ENCODE measurements around the gene TSPAN11.

Gene TSPAN11

DNA sequence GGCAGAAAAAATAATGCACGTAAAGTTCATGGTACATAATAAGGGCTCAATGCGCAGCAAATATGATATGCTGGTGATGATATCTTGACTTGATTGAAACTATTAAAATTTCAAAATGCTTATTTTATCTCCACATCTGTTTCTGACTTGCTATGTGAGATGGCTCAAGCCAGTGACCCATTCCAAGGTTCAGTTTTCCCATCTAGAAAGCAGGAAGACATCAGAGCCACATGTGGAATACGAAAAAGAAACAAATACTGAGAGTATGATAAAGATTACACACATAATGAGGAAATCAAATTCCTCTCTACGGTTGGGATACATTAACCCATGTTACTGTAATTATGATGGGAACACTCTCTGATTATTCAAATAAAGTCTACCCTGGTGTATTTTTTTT lies 24.0 kb upstream of the TSPAN11 start:
- Mint-ChIP-seq H3K4me3 (no peak overlapping the region), H3K9me3 (no peaks in the 10 kb centered on the region), H3K4me1 (ENCODE audit: low read depth) (no peaks in the 10 kb centered on the region), H3K36me3 (ENCODE audit: low read depth) (no peaks in the 10 kb centered on the region), H3K27ac (no peak overlapping the region), H3K27me3 (peaks cover 16% of the 10 kb centered on the region)

DNA sequence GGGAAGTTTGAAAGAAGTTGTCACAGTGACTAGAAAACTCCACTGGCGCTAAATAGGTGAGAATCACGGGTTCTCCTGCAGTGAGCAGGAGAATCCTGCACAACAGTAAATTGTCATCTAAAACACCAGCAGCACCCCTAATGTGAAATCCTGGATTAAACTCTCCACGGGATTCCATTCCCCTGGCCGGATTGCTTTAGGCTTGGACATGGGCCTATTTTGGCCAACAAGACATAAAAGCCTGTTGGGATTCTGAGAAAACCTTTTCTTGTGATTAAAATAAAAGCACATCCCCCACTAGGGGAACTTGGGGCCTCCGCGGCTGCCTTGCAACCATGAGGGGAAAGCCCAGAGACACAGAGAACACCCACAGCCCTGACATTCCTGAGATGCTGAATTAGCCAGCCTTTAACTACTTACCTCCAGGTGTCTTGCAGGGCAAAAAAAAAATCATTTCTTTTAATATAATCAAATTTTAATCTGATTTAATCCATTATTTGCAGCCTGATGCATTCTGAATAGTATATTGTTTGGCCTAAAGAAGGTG lies 21.0 kb upstream of the TSPAN11 start:
- Mint-ChIP-seq H3K27me3 (peaks cover 17% of the 10 kb centered on the region), H3K27ac (no peak overlapping the region), H3K4me3 (no peak overlapping the region), H3K36me3 (ENCODE audit: low read depth) (no peaks in the 10 kb centered on the region), H3K4me1 (ENCODE audit: low read depth) (no peaks in the 10 kb centered on the region), H3K9me3 (no peaks in the 10 kb centered on the region)

DNA sequence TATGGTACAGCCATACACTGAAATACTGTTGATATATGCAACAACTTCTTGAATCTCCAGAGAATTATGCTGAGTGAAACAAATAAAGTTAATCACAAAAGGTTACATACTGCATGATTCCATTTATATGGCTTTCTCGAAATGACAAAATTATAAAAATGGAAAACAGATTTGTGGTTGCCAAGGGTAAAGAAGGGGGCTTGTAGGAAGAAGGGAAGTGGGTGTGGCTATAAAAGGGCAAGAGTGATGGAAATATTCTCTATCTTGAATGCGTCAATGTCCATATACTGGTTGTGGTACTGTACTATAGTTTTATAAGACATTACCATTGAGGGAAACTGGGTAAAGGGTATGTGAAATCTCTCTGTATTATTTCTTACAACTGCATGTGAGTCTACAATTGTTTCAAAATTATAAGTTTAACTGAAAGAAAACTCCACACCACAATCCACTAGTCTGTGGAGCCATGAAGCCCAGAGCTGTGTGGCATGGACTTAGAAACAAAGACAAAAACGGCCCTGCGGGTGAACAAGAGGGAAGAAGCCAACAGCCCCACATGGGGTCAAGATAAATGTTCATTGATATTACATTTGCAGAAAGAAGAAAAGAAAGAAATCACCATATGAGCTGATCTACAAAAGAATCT lies 18.3 kb upstream of the TSPAN11 start:
- Mint-ChIP-seq H3K27ac (no peak overlapping the region), H3K4me1 (ENCODE audit: low read depth) (no peaks in the 10 kb centered on the region), H3K9me3 (no peaks in the 10 kb centered on the region), H3K4me3 (no peak overlapping the region), H3K27me3 (peaks cover 16% of the 10 kb centered on the region), H3K36me3 (ENCODE audit: low read depth) (no peaks in the 10 kb centered on the region)

DNA sequence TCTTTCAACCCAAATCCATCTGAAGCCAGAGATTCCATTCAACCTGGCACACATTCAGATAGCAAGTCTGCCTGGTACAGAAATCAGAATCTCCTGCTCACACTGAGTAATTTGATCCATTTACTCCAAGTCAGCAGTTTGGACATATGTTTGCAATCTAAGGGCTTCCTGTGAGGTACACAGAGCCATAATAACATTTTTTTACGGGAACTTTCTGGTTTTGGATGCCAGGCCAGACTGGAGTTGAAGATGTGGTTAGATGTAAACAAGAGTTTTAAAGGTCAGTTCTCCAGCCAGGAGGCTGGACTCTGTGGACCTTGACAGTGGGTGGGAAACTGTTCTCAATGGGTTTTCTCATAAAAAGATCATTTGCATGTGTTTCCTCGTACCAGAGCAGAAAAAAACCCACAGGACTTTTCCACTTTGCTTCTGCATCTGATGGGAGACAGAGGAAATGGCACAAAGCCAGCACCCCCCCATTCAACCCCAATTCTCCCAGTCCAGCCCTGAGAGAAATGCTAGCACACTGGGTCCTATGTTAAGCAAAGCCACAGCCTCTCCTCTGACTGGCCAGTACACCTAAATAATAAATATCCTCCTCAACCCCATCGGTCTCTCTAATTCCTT lies 17.7 kb upstream of the TSPAN11 start:
- Mint-ChIP-seq H3K9me3 (no peaks in the 10 kb centered on the region), H3K4me3 (no peak overlapping the region), H3K27ac (no peak overlapping the region), H3K36me3 (ENCODE audit: low read depth) (no peaks in the 10 kb centered on the region), H3K27me3 (peaks cover 20% of the 10 kb centered on the region), H3K4me1 (ENCODE audit: low read depth) (no peaks in the 10 kb centered on the region)

DNA sequence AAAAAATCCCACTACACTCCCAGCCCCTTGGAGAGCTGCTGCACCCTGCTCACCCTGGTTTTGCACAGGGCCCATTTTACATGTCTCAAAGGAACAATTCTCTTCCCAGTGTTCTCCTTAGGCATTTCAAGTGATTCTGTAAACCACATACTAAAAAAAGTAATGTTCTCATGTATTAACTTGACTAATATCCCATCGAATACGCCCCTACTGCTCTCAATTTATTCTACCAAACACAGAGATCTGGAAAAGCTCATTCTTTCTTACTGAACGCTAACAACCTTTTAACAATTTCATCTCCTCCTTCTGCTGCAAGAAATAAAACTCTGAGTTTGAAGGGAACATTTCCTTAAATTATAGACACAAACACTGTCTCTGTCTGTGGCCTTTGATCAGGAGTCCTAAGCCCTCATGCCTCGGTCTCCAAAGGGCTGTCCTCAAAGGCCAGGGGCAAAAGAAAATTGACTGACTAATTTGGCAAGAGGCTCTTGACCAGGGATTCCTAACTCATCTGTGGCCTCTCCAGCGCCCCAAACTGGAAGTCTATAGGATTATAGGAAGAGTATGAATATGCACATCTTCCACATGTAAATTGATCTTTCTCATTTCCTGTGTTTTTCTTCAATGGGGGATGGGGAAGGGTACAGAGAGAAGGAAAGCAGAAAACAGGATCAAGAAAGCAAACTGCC lies 17.1 kb upstream of the TSPAN11 start:
- peaks cover 23% of the 10 kb centered on the region for H3K27me3 Mint-ChIP-seq
- H3K9me3 Mint-ChIP-seq = no peaks in the 10 kb centered on the region
- H3K27ac Mint-ChIP-seq = no peak overlapping the region
- H3K4me3 Mint-ChIP-seq = no peak overlapping the region
- H3K36me3 Mint-ChIP-seq (ENCODE audit: low read depth) = no peaks in the 10 kb centered on the region
- no peaks in the 10 kb centered on the region for H3K4me1 Mint-ChIP-seq (ENCODE audit: low read depth)

DNA sequence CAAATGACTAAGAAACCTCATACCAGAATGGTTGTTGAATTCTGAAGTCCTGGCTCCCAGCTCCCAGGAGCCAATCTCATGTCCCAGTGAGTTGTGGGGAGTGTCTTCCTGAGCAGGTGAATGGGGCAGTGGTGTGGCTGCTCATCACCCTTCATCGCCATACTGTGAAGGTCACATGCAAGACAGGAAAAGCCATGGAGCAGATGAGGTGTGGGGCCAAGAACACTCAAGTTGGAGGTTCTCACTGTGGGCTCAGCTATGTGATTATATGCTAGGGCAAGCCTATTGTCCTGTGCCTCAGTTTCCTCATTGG lies 16.6 kb upstream of the TSPAN11 start:
- Mint-ChIP-seq H3K4me3 (no peak overlapping the region), H3K27ac (no peak overlapping the region), H3K9me3 (no peaks in the 10 kb centered on the region), H3K4me1 (ENCODE audit: low read depth) (no peaks in the 10 kb centered on the region), H3K36me3 (ENCODE audit: low read depth) (no peaks in the 10 kb centered on the region), H3K27me3 (peaks cover 23% of the 10 kb centered on the region)

DNA sequence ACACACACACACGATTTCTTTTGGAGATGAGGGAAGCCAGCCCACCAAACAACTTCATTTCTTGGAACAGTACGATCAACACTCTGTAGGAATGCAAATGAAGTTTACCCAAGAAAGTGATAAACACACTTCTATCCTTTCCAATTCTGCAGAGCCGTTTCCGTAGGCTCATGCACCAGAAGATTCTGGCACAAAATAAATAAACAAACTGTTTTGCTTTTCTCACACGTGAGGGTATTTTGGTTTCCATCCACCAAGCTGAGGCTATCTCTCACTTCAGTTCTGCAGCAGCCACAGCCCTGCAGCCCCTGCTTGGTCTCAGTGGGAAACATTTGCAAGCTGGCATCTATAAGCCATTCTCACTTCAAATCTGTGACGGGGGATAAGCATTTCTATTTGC lies 15.3 kb upstream of the TSPAN11 start:
- Mint-ChIP-seq H3K27ac (no peak overlapping the region), H3K9me3 (no peaks in the 10 kb centered on the region), H3K27me3 (peaks cover 23% of the 10 kb centered on the region), H3K36me3 (ENCODE audit: low read depth) (no peaks in the 10 kb centered on the region), H3K4me3 (no peak overlapping the region), H3K4me1 (ENCODE audit: low read depth) (no peaks in the 10 kb centered on the region)

DNA sequence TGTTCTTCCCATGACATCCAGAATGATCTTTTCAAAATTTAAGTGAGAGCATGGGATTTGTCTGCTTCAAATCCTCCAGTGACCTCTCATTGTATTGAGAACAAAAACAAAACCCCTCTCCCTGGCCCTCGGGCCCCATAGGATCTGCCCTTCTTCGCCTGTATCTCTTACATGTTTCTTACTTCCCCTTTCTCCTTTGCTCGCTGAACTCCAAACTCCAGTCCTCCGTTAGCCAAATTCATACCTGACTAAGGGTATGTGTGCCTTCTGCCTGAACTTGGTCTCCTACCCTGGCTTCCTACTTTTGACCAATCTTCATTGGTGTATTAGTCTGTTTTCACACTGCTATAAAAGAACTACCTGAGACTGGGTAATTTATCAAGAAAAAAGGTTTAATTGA lies 13.2 kb upstream of the TSPAN11 start:
- H3K4me3 Mint-ChIP-seq = no peak overlapping the region
- H3K4me1 Mint-ChIP-seq (ENCODE audit: low read depth) = no peaks in the 10 kb centered on the region
- H3K27me3 Mint-ChIP-seq = peaks cover 24% of the 10 kb centered on the region
- H3K9me3 Mint-ChIP-seq = no peaks in the 10 kb centered on the region
- no peak overlapping the region for H3K27ac Mint-ChIP-seq
- H3K36me3 Mint-ChIP-seq (ENCODE audit: low read depth) = no peaks in the 10 kb centered on the region

DNA sequence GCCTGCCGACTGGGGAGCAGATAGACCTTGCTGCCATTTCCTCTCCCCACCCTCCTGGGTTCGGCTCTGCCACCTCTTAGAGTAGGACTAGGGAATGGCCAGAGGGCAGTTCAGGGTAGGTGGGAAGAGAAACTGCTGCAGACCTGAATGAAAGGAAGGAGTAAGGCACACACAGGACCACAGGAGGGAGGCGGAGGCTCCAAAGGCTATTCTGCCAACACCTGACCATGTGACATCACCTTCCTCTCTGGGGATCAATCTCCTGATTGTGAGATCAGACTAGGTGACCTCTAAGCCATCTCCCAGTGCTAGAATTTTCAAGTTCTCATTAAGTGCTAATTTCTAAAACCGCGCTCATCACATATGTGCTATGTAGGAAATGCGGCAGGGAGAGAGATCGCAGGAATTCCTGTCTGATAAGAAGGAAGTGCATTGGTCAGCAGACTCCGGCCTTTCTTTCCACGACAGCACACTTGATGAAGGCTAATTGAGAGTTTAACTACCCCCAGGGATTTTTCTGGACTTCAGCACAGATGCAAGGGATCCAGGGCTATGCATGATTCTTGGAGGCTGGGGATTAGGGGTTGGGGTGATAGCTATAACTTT lies 11.5 kb upstream of the TSPAN11 start:
- peaks cover 19% of the 10 kb centered on the region for H3K27me3 Mint-ChIP-seq
- H3K4me1 Mint-ChIP-seq (ENCODE audit: low read depth) = no peaks in the 10 kb centered on the region
- no peaks in the 10 kb centered on the region for H3K36me3 Mint-ChIP-seq (ENCODE audit: low read depth)
- H3K27ac Mint-ChIP-seq = no peak overlapping the region
- no peak overlapping the region for H3K4me3 Mint-ChIP-seq
- H3K9me3 Mint-ChIP-seq = no peaks in the 10 kb centered on the region

DNA sequence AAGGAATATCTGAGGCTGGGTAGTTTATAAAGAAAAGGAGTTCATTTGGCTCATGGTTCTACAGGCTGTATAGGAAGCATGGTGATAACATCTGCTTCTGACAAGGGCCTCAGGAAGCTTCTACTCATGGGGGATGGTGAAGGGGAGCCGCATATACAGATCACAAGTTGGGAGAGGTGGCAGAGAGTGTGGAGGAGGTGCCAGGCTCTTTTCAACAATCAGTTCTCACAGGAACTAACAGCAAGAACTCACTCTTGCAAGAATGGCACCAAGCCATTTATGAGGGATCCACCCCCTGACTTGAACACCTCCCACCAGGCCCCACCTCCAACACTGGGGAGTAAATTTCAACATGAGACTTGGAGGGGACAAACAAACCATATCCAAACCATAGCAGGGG lies 3.5 kb upstream of the TSPAN11 start:
- Mint-ChIP-seq H3K4me3 (no peak overlapping the region), H3K9me3 (no peaks in the 10 kb centered on the region), H3K27ac (no peak overlapping the region), H3K4me1 (ENCODE audit: low read depth) (no peaks in the 10 kb centered on the region), H3K27me3 (peaks cover 36% of the 10 kb centered on the region), H3K36me3 (ENCODE audit: low read depth) (no peaks in the 10 kb centered on the region)

DNA sequence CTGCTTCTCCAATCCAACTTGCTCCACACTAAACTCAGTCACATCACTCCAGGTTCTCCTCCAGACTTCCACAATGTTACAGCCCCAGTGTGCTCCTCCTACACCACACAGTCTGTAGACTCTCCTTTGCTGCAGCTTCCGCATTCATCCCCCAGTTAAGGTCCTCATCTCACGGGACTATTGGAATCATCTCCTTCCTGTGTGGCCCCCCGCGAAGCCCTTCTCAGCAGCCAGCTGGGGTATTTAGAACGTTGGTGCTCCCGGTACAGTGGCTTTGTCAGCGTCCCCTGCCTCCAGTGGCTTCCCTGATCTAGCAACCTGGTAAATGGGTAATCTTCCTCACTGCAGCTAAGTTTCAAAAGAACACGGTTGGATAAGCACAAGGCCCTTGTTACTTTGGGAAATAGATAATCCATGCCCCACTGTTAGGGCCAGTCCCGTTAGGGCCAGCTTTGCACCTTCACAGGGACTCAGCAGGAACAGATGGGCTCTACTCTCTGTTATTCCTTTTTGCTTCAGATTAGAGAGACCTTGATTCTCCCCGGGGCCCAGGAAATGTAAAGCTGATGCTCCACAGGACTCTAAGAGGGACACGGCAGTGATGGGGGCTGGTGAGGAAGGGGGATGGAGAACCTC lies 823 bp upstream of the TSPAN11 start:
- Mint-ChIP-seq H3K9me3 (no peaks in the 10 kb centered on the region), H3K27me3 (peaks cover 52% of the 10 kb centered on the region), H3K27ac (no peak overlapping the region), H3K36me3 (ENCODE audit: low read depth) (no peaks in the 10 kb centered on the region), H3K4me3 (no peak overlapping the region), H3K4me1 (ENCODE audit: low read depth) (no peaks in the 10 kb centered on the region)

DNA sequence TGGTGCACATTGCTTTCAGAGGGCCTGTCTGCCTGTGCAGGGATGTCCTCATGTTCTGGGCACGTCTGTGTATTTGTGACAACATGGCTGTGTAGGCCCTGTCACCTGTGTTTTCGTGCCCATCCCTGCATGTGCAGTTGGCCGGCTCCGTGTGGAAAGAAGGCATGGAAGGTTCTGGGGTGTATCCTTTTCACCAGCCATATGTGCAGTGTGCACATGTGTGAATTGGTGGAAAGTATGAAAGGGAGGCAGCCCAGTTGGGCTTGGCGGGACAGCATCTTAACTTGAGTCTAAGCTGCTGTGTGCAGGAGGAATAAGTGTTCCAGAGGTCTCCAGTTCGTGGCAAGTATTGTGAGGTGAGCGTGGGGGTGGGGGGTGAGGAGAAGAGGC lies 669 bp downstream of the TSPAN11 start:
- no peaks in the 10 kb centered on the region for H3K36me3 Mint-ChIP-seq (ENCODE audit: low read depth)
- no peak overlapping the region for H3K27ac Mint-ChIP-seq
- H3K27me3 Mint-ChIP-seq = peaks cover 52% of the 10 kb centered on the region
- H3K4me1 Mint-ChIP-seq (ENCODE audit: low read depth) = no peaks in the 10 kb centered on the region
- no peaks in the 10 kb centered on the region for H3K9me3 Mint-ChIP-seq
- H3K4me3 Mint-ChIP-seq = no peak overlapping the region

DNA sequence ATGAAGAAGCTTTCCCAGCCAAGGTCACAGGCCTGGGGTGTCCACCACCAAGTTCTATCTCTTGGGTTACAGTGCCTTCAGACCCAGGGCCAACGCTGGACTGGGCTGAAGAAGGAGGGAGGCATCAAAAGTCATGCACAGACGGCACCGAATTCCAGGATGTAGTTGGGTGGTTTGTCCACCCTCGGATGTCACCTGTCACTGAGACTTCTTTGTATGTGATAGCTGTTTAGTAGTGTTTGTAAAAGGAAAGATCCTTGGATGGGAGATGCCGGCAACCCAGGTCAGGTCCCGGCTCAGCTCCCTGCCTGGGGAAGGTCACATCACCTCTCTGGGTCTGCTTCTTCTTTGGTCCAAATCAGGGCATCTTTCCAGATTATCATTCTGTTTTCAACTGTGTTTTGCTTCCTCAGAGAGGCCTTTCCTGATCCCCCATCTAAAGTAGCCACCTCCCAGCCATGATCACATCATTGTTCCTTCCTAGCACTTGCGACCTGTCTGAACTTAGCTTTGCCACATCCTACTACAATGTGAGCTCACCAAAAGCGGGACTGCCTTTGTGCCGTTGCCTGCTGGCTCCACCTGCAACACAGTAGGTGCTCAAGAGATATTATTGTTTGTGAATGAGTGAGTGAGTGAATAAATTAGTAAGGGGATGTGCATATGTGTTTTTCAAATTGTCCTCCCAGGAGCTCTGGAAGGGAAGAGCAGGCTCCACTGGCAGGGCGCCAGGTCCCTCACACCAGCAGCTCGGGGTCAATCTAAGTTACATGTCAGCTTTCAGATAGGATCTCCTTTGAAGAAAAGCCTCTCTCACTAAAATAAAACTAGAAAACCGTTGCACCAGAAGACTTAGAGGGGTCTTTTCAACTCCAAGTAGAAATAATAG lies 2.1 kb downstream of the TSPAN11 start:
- H3K27me3 Mint-ChIP-seq = peaks cover 48% of the 10 kb centered on the region
- no peaks in the 10 kb centered on the region for H3K9me3 Mint-ChIP-seq
- H3K4me1 Mint-ChIP-seq (ENCODE audit: low read depth) = no peaks in the 10 kb centered on the region
- no peak overlapping the region for H3K4me3 Mint-ChIP-seq
- H3K27ac Mint-ChIP-seq = no peak overlapping the region
- no peaks in the 10 kb centered on the region for H3K36me3 Mint-ChIP-seq (ENCODE audit: low read depth)

DNA sequence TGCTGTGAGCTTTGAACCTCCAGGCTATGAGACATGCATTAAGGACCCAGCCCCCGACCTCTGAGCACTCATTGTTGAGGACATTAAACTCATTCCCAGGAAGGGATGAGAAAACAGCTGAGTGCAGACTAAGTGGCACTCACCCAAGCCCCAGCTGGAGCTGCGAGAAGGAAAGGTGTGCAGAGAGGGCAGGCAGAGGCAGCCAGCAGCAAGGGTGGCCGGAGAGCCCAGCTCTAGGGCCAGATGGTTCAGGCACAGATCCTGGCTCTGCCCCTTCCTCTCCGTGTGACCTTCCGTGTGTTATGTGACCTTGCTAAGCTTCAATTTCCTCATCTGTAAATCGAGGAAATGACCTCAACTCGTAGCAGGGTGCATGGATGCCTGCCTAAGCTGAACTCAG lies 3.7 kb downstream of the TSPAN11 start:
- H3K27me3 Mint-ChIP-seq = peaks cover 39% of the 10 kb centered on the region
- no peak overlapping the region for H3K4me3 Mint-ChIP-seq
- H3K27ac Mint-ChIP-seq = no peak overlapping the region
- H3K4me1 Mint-ChIP-seq (ENCODE audit: low read depth) = no peaks in the 10 kb centered on the region
- H3K36me3 Mint-ChIP-seq (ENCODE audit: low read depth) = no peaks in the 10 kb centered on the region
- no peaks in the 10 kb centered on the region for H3K9me3 Mint-ChIP-seq
